GM13977 (cell line): ENCODE measurements around the gene HPS1.

Experiments
- DNase-seq: peaks from one replicate; pipeline ENCODE4 v3.0.0; 2012; ENCODE audit warnings: low spot score
- in situ Hi-C: fragments of 300-500 bp; cut with MboI; formaldehyde crosslinking; loops from one replicate; pipeline ENCODE4 v1.12.0; 2022; ENCODE audit warnings: low sequenced_read_pairs, low pct_unique_long_range_greater_than_20kb, mixed read lengths, inconsistent platforms; ENCODE audit not compliant: unreplicated experiment
- TF ChIP-seq, protein P1 (sequence below): IDR thresholded peaks from 2 replicates; pipeline ENCODE4 v1.5.1; 2012; ENCODE audit warnings: mild to moderate bottlenecking, control low read depth; ENCODE audit not compliant: insufficient read depth; ENCODE audit errors: extremely low read depth, missing control alignments

The HPS1 gene

DNA sequence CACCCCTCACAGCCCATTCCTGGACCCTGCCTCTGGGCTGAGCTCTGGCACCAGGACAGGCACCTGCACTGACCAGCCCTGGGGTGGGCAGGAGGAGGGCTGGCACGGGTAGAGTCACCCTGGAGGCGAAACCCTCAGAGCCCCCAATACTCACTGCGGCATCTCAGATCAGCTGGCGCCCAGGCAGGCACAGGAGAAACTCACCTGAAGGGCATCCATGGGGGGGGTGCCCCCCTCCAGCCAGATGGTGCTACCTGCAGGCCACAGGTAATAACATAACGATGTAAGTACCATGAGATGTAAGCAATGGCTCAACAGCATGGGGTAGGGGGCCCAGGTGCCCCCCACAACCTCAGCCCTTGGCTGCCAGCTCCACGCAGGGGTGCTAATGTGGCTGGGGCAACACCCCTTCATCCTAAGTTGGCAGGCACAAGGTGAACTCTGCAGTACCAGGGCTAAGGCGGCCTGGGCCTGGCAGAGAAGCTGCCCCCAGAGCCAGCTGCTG, 19.7 kb downstream of the HPS1 start:
- TF ChIP-seq, protein P1, sequence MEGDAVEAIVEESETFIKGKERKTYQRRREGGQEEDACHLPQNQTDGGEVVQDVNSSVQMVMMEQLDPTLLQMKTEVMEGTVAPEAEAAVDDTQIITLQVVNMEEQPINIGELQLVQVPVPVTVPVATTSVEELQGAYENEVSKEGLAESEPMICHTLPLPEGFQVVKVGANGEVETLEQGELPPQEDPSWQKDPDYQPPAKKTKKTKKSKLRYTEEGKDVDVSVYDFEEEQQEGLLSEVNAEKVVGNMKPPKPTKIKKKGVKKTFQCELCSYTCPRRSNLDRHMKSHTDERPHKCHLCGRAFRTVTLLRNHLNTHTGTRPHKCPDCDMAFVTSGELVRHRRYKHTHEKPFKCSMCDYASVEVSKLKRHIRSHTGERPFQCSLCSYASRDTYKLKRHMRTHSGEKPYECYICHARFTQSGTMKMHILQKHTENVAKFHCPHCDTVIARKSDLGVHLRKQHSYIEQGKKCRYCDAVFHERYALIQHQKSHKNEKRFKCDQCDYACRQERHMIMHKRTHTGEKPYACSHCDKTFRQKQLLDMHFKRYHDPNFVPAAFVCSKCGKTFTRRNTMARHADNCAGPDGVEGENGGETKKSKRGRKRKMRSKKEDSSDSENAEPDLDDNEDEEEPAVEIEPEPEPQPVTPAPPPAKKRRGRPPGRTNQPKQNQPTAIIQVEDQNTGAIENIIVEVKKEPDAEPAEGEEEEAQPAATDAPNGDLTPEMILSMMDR = no peak
- in situ Hi-C loops = no loop called here
- DNase-seq = no peak

DNA sequence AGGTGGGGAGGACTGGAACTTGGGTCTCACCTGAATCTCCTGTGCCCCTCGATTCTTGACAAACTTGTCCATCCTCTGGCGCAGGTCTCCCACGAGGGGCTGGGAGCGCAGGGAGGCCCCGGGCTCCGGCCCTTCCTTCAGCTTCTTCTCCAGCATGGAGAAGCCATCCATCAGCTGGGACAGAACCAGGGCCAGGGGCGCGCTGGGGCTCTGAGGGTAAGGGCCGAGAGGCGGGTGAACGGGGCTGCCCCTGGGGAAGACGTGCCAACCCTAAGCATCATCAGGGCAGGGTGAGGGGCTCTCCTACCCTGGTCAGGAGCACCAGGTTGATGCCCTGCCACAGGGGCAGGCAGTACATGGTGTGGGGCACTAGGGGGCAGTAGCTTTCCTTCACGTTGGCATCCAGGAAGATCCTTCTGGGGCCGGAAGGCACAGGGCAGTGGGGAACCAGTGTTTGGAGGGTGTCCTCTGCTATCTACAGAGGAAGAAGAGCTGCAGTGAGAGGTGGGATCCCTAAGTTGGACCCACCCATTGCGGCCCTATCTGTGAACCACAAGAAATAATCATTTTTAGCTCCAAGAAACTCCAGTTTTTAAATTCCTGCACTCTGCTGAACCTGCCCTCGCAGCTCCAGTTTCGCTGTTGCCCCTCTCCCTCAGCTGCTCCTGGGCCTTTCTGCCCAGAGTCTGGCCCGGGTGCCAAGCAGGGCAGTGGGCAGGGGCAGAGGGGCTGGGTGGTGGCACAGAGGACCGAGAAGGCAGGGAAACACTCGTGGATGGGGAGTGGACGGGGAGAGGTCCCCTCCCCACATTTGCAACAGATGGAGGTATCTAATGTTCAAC, 21.0 kb downstream of the HPS1 start:
- DNase-seq = peak; percentile 77
- TF ChIP-seq, protein P1 = peak; percentile 86
- in situ Hi-C loops = no loop called here

DNA sequence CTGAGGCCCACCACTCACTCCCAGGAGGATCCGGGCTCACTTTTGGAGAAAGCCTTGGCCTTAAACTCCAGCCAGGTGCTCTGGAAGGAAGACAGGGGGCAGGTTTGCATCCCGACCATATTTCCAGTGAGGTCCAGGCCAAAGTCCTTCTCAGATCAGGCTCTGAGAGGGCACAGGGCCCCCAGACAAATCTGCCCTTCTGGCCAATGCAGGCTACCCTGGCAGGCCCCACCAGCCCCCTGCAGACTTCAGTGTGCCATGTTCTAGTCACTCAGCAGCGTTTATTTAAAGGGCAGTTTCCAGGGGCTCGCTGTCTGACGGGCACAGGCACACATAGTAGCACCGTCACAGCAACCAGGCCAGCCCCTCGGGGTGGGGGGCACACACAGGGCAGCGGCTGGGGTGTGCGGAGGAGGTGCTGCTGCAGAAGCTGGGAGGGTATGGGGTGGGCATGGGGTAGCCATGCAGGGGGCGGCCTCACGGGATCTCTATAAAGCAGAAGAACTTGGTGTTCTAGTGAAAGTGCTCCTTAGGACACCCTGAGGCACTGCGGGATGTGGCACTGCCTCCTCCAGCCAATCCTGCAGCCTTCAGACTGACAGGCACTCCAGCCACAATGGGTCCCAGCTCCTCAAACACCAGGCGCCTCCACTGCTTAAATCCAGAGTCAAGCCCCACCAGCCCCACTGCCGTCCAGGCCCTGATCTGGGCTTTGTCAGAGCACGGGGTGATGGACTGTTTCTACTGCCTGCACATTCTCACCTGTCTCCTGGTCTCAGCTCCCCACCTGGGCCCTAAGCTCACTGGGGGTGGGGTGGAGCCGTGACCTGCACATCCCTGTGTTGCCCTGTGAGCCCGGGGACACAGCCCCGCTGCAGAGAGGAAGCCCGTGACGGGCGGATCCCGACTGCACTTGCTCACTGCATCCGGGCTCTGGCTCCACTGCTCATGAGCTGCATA, 22.2 kb downstream of the HPS1 start:
- in situ Hi-C loops = no loop called here
- DNase-seq = no peak
- TF ChIP-seq, protein P1 = no peak

DNA sequence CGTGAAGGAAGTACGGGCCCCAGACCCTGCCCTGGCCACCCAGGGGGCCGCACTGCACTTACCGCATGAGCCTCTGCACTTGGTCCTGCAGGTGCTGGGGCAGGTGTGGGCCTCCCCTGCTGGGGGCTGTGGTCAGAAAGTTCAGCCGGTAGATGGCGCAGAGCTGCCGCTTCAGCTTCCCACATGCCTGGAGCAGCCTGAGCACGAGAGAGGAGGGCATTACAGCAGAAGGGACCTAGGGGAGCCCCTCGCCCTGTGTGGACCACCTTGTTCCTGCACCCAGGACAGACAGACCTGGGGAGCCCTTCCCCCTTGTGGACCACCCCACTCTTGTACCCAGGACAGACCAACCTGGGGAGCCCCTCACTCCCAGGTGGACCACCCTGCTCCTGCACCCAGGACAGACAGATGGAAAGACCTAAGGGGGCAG, 23.0 kb downstream of the HPS1 start:
- no peak for DNase-seq
- TF ChIP-seq, protein P1 = no peak
- in situ Hi-C loops = no loop called here

DNA sequence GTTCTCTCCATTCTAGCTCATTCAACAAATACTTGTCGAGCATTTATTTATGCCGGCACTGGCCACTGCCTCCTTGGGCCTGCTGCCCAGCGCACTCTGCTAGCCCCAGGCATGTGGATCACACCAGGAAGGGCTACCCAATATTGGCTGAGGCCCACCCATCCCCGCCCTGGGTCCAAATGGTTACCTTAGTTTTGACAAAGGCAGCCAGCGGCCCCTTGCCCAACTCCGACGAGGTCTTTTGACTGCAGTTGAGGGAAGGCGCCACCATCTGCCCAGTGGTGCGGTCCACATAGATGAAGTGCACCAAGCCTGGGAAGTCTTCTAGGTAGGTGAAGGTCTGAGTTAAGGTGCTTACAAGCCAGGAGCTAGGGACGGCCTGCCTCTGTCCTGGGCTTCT, 24.6 kb downstream of the HPS1 start:
- in situ Hi-C loops = no loop called here
- DNase-seq = no peak
- TF ChIP-seq, protein P1 = no peak

DNA sequence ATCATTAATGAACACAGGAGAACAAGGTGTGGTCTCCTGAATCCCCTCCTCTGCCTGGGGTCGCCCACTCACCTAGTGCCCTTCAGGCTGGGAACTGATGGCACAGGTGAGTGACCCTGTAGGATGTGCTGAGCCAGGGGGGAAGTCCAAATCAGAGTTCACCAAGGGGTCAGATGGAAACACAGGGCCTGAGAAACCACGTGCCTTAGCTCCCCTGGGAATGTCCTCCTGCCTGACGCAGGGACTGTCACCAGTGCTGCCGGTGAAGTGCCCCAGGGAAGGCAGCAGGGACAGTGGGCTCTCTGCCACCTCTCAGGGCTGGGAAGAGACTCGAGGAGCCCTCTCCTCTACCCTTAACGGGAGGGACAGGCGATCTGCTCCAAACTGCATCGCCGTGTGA, 25.9 kb downstream of the HPS1 start:
- DNase-seq = no peak
- in situ Hi-C loops = no loop called here

More for the DNA sequence above, 25.9 kb downstream of the HPS1 start:
- TF ChIP-seq, protein P1 = no peak
